SU-DHL-6 (cell line): ENCODE data around the gene SPRED3.

Experiments used
- EZH2phosphoT487 ChIP-seq: fragments of 200-600 bp; sonication (generic), shearing (Covaris generic); conservative IDR thresholded peaks from 2 replicates; pipeline ENCODE4 v1.6.1; 2018; ENCODE audit warnings: mild to moderate bottlenecking, antibody characterized with exemption, low read length, moderate library complexity, mixed read lengths
- TF ChIP-seq, protein P1 (sequence below): fragments of 200-600 bp; sonication (generic); IDR thresholded peaks from one replicate; pipeline ENCODE4 v1.5.1; 2017; ENCODE audit warnings: antibody characterized with exemption, mild to moderate bottlenecking, low read length, moderate library complexity; ENCODE audit not compliant: insufficient read depth, poor library complexity, severe bottlenecking

DNA sequence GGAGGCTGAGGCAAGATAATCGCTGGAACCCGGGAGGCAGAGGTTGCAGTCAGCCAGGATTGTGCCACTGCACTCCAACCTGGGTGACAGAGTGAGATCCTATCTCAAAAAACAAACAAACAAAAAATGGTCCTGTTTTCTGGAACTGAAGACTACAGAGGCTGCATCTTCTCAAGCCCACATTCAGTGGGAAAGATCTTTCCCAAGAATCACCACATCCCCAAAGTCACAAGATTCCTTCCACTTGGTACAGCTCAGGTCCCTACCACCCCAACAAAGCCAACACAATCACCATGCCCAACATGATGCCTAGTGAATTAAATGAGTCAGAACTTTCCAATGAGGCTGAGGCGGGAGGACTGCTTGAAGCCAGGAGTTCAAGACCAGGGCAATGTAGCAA, 37.6 kb upstream of the SPRED3 start:
- TF ChIP-seq EZH2phosphoT487, result no peak
- TF ChIP-seq, protein P1, sequence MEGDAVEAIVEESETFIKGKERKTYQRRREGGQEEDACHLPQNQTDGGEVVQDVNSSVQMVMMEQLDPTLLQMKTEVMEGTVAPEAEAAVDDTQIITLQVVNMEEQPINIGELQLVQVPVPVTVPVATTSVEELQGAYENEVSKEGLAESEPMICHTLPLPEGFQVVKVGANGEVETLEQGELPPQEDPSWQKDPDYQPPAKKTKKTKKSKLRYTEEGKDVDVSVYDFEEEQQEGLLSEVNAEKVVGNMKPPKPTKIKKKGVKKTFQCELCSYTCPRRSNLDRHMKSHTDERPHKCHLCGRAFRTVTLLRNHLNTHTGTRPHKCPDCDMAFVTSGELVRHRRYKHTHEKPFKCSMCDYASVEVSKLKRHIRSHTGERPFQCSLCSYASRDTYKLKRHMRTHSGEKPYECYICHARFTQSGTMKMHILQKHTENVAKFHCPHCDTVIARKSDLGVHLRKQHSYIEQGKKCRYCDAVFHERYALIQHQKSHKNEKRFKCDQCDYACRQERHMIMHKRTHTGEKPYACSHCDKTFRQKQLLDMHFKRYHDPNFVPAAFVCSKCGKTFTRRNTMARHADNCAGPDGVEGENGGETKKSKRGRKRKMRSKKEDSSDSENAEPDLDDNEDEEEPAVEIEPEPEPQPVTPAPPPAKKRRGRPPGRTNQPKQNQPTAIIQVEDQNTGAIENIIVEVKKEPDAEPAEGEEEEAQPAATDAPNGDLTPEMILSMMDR, result no peak
